HCT116 (cell line): ENCODE results near the gene DGCR8. TPM values are rescaled to one million over a fixed set of nuclear protein-coding genes. Genes with fewer than 3 reads are reported as not detected.

ENCODE experiments used
- ATAC-seq: fragments of 200-7000 bp; cut with Tn5 transposase; 2 replicates; pipeline ENCODE4 v1.9.1; 2020; ENCODE audit warnings: mild to moderate bottlenecking, moderate library complexity
- BruUV-seq: library from RNA; stranded (reverse); fragments of 400-500 nt; replicated peaks from 2 replicates; lab custom pipeline; 2021; lab: Mats Ljungman, UMichigan
- CTCF ChIA-PET: fragments of 300-600 bp; sonication (Branson Sonifier 250); formaldehyde crosslinking; loops from one replicate; lab custom pipeline; 2021; ENCODE audit warnings: antibody characterized with exemption; lab: Charles Lee
- POLR2A ChIA-PET: fragments of 300-600, 350-600 bp; sonication (Branson Sonifier 250); formaldehyde crosslinking; loops from one replicate; lab custom pipeline; 2021; ENCODE audit warnings: antibody characterized with exemption; lab: Charles Lee
- RAD21 ChIA-PET, 2 experiments: fragments of 300-600 bp; sonication (Branson Sonifier 250); formaldehyde crosslinking; loops; one replicate each; lab custom pipeline; 2023; ENCODE audit warnings: low total read pairs in 2 of 2; ENCODE audit not compliant: uncharacterized antibody in 2 of 2, unreplicated experiment in 2 of 2, low non-redundant PET in 1 of 2; lab: Charles Lee
- DNase-seq: peaks from one replicate; pipeline ENCODE4 v3.0.0-alpha.2; 2010; ENCODE audit warnings: low read depth, low spot score
- H2AFZ ChIP-seq: fragments of 200-600 bp; shearing (Covaris generic), sonication (generic); 2 replicates; pipeline ENCODE4 v1.6.1; 2017; ENCODE audit warnings: low read depth, mixed run types, mixed read lengths, antibody characterized with exemption, low read length; ENCODE audit not compliant: poor library complexity, severe bottlenecking
- H3K27ac ChIP-seq: 2 replicates; pipeline ENCODE4 v1.5.1; 2012; ENCODE audit warnings: low read depth, low read length
- H3K27me3 ChIP-seq: fragments of 200-600 bp; sonication (generic); 2 replicates; pipeline ENCODE4 v1.6.1; 2016; ENCODE audit warnings: mixed run types, low read length, mixed read lengths; ENCODE audit not compliant: insufficient read depth
- H3K36me3 ChIP-seq, 2 experiments: fragments of 200-500 bp in 1 of 2; fragments of 200-600 bp in 1 of 2; sonication (Bioruptor generic) in 1 of 2; sonication (generic) in 1 of 2; 2 replicates each; pipeline versions ENCODE4 v1.5.1 to v1.6.1; 2014 to 2016; ENCODE audit warnings: low read length in 2 of 2, inconsistent platforms in 1 of 2, mixed read lengths in 1 of 2, mixed run types in 1 of 2; ENCODE audit not compliant: insufficient read depth in 2 of 2, control insufficient read depth in 1 of 2
- H3K4me1 ChIP-seq, 2 experiments: fragments of 200-600 bp in 1 of 2; sonication (generic) in 1 of 2; 2 replicates each; pipeline versions ENCODE4 v1.5.1 to v1.6.1; 2012 to 2017; ENCODE audit warnings: low read length in 2 of 2, inconsistent platforms in 1 of 2, mild to moderate bottlenecking in 1 of 2, mixed read lengths in 1 of 2, mixed run types in 1 of 2, moderate library complexity in 1 of 2; ENCODE audit not compliant: insufficient read depth in 2 of 2, control insufficient read depth in 1 of 2
- H3K4me2 ChIP-seq: fragments of 200-600 bp; sonication (generic); 2 replicates; pipeline ENCODE4 v1.6.1; 2017; ENCODE audit warnings: mixed run types, low read length, mixed read lengths
- H3K4me3 ChIP-seq, 2 experiments: fragments of 200-600 bp in 1 of 2; sonication (generic) in 1 of 2; replicated peaks in 1 of 2; 2 replicates each; pipeline ENCODE4 v1.5.1; 2011 to 2016; ENCODE audit warnings: low read length in 2 of 2, control low read depth in 1 of 2, low read depth in 1 of 2, mild to moderate bottlenecking in 1 of 2, mixed read lengths in 1 of 2, mixed run types in 1 of 2
- H3K79me2 ChIP-seq: fragments of 200-600 bp; sonication (generic); 2 replicates; pipeline ENCODE4 v1.6.1; 2017; ENCODE audit warnings: mild to moderate bottlenecking, mixed run types, low read length, moderate library complexity, mixed read lengths; ENCODE audit not compliant: insufficient read depth
- H3K9ac ChIP-seq: fragments of 200-600 bp; sonication (generic); 2 replicates; pipeline ENCODE4 v1.6.1; 2016; ENCODE audit warnings: low read length, mixed read lengths
- H3K9me2 ChIP-seq: fragments of 200-600 bp; sonication (generic), shearing (Covaris generic); 2 replicates; pipeline ENCODE4 v1.6.1; 2017; ENCODE audit warnings: mixed run types, mild to moderate bottlenecking, moderate library complexity; ENCODE audit not compliant: insufficient read depth
- H3K9me3 ChIP-seq, 2 experiments: fragments of 200-500 bp in 1 of 2; fragments of 200-600 bp in 1 of 2; sonication (Bioruptor generic) in 1 of 2; sonication (generic) in 1 of 2; 2 replicates each; pipeline ENCODE4 v1.6.1; 2014 to 2017; ENCODE audit warnings: low read length in 2 of 2, mixed read lengths in 2 of 2, inconsistent platforms in 1 of 2, low read depth in 1 of 2, mild to moderate bottlenecking in 1 of 2, mixed run types in 1 of 2, moderate library complexity in 1 of 2; ENCODE audit not compliant: control insufficient read depth in 1 of 2, insufficient read depth in 1 of 2
- H4K20me1 ChIP-seq: fragments of 200-600 bp; sonication (generic), shearing (Covaris generic); 2 replicates; pipeline ENCODE4 v1.6.1; 2017; ENCODE audit warnings: mixed run types, mild to moderate bottlenecking, moderate library complexity; ENCODE audit not compliant: insufficient read depth
- ATF3 ChIP-seq: IDR thresholded peaks from 2 replicates; pipeline ENCODE4 v1.6.1; 2012
- CBX3 ChIP-seq: IDR thresholded peaks from 2 replicates; pipeline ENCODE4 v1.6.1; 2012; ENCODE audit warnings: low read depth
- CEBPB ChIP-seq: IDR thresholded peaks from 2 replicates; pipeline ENCODE4 v1.6.1; 2012; ENCODE audit warnings: low read depth
- EGR1 ChIP-seq: IDR thresholded peaks from 2 replicates; pipeline ENCODE4 v1.6.1; 2012; ENCODE audit warnings: low read depth
- EZH2 ChIP-seq: fragments of 200-600 bp; sonication (generic); IDR thresholded peaks from 2 replicates; pipeline ENCODE4 v1.6.1; 2017; ENCODE audit warnings: antibody characterized with exemption, mixed run types
- JUND ChIP-seq: IDR thresholded peaks from 2 replicates; pipeline ENCODE4 v1.6.1; 2012
- POLR2A ChIP-seq: IDR thresholded peaks from 2 replicates; pipeline ENCODE4 v1.7.0; 2011; ENCODE audit warnings: borderline replicate concordance; ENCODE audit not compliant: insufficient read depth, insufficient read length; ENCODE audit errors: extremely low read depth
- POLR2AphosphoS5 ChIP-seq: IDR thresholded peaks from 2 replicates; pipeline ENCODE4 v1.6.1; 2011; ENCODE audit warnings: mild to moderate bottlenecking, low read depth, low read length, moderate library complexity
- SIN3A ChIP-seq: IDR thresholded peaks from 2 replicates; pipeline ENCODE4 v1.6.1; 2012; ENCODE audit warnings: low read depth
- SP1 ChIP-seq: IDR thresholded peaks from 2 replicates; pipeline ENCODE4 v1.6.1; 2012; ENCODE audit warnings: low read depth
- SRF ChIP-seq: IDR thresholded peaks from 2 replicates; pipeline ENCODE4 v1.6.1; 2012; ENCODE audit warnings: low read depth
- TCF7L2 ChIP-seq: IDR thresholded peaks from 2 replicates; pipeline ENCODE4 v1.7.0; 2011; ENCODE audit warnings: borderline replicate concordance, inconsistent platforms; ENCODE audit not compliant: insufficient read depth, insufficient read length; ENCODE audit errors: extremely low read depth
- intact Hi-C: fragments of 100-400 bp; cut with micrococcal nuclease; formaldehyde crosslinking; loops from 2 replicates; pipeline ENCODE4 v1.10.0; 2022
- total RNA-seq: library from RNA; stranded (reverse); gene quantifications from one replicate; pipeline ENCODE4 v1.2.1, GENCODE V29; 2021; ENCODE audit not compliant: unreplicated experiment
- TF ChIP-seq, protein P1 (sequence below): IDR thresholded peaks from 2 replicates; pipeline ENCODE4 v1.6.1; 2011; ENCODE audit warnings: mild to moderate bottlenecking, low read length, moderate library complexity; ENCODE audit not compliant: insufficient replicate concordance; ENCODE audit errors: extremely low read depth
- TF ChIP-seq, protein P2 (sequence below): IDR thresholded peaks from 2 replicates; pipeline ENCODE4 v1.6.1; 2012; ENCODE audit warnings: low read depth
- TF ChIP-seq, protein P3 (sequence below): IDR thresholded peaks from 2 replicates; pipeline ENCODE4 v1.6.1; 2012

The DGCR8 gene
- total RNA-seq, 1 experiment from 2014 or later = 43.8 TPM

DNA sequence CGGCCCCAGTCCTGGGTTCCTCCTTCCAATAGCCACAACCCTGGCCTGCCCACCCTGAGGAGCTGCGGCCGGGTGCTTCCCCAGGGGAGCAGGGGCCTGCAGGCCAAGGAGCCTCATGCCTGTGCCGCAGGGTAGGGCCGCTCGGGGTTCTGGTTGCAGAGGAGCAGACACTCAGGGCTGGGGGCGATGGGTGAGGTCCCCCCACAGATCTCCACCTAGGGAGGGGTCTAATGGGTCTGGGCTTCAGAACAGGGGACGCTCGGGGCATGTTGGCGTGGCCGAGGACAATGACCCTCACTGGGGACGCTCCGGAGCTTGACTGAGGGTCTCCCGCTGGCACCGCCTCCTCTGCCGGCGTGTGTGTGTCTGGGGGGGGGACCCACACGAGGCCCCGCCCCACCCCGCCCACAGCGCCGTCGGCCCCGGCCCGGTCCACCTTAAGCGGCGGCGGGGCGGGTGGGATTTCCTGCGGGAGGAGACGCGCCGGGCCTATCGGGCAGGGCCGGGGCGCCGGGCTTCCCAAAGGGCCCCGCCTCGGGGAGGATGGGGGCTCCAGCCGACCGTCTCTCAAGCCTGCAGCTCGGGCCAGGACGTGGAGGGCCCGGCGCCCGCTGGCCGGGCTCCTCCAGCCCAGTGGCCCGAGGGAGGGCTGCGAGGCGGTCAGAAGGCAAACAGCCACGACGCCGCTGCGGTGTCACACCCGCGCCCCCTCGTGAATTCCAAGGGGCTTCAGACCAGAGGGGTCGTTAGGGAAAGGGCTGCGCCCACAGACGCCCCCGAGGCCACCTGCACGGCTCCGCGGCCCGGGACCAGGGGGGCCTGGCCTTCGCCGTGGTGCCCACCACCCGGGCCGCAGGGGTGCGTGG is 50.9 kb downstream of the DGCR8 start (continued):
- TF ChIP-seq EGR1 (no peak), TCF7L2 (no peak)
- TF ChIP-seq, all 23 proteins: peak for 0

DNA sequence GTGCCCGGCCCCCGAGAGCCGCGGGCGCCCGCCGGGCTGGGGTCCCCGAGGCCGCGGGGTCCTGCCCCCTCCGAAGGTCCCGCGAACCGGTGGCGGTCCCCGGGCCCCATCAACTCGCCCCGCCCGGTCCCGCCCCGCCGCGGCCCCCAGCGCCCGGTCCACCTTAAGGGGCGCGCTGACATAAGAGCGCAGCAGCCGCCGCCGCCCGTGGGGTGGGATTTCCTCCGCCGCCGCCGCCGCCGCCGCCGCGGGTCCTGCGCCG is 51.5 kb downstream of the DGCR8 start, which contains the start of gene ZDHHC8:
TSS of gene ZDHHC8 (plus strand) at position 208 of the 262 bp plus-strand sequence. CDS start 144 bp downstream, outside the sequence.
- CTCF ChIA-PET = interaction anchor here (1.2 kb wide), 1 partner anchor 178 kb away, joined by 3 read pairs; no protein-coding TSS in a partner anchor
- RAD21 ChIA-PET = no interaction called here
- POLR2A ChIA-PET = no interaction called here
- Histone ChIP-seq H3K9me2 (no peaks in the 10 kb centered on the region), H3K27ac (peak within 1 kb of the TSS; percentile 96), H3K27me3 (no peaks in the 10 kb centered on the region), H3K4me1 (peaks cover 16 to 33% of the 10 kb centered on the region in 2 experiments; a peak in 3 of 4 replicates), H3K4me2 (peak within 1 kb of the TSS; percentile 96), H3K36me3 (peaks cover 4 to 8% of the 10 kb centered on the region in 2 experiments; a peak in 2 of 4 replicates), H2AFZ (no peak within 1 kb of the TSS), H3K4me3 (peak within 1 kb of the TSS; percentile 80 to 92), H3K9me3 (no peaks in the 10 kb centered on the region), H3K9ac (peak within 1 kb of the TSS; percentile 89), H3K79me2 (peaks cover 48% of the 10 kb centered on the region), H4K20me1 (no peaks in the 10 kb centered on the region)
- intact Hi-C loops = no loop called here
- no peak for DNase-seq
- peak; percentile 66 for ATAC-seq
- BruUV-seq = no TSS peak
- TF ChIP-seq SP1 (no peak), JUND (no peak), ATF3 (no peak), CBX3 (no peak), TCF7L2 (no peak), SRF (no peak), CEBPB (no peak), EZH2 (no peak), POLR2AphosphoS5 (no peak), SIN3A (no peak), POLR2A (no peak)
- TF ChIP-seq, protein P1, sequence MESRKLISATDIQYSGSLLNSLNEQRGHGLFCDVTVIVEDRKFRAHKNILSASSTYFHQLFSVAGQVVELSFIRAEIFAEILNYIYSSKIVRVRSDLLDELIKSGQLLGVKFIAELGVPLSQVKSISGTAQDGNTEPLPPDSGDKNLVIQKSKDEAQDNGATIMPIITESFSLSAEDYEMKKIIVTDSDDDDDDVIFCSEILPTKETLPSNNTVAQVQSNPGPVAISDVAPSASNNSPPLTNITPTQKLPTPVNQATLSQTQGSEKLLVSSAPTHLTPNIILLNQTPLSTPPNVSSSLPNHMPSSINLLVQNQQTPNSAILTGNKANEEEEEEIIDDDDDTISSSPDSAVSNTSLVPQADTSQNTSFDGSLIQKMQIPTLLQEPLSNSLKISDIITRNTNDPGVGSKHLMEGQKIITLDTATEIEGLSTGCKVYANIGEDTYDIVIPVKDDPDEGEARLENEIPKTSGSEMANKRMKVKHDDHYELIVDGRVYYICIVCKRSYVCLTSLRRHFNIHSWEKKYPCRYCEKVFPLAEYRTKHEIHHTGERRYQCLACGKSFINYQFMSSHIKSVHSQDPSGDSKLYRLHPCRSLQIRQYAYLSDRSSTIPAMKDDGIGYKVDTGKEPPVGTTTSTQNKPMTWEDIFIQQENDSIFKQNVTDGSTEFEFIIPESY = no peak
- TF ChIP-seq, protein P2, sequence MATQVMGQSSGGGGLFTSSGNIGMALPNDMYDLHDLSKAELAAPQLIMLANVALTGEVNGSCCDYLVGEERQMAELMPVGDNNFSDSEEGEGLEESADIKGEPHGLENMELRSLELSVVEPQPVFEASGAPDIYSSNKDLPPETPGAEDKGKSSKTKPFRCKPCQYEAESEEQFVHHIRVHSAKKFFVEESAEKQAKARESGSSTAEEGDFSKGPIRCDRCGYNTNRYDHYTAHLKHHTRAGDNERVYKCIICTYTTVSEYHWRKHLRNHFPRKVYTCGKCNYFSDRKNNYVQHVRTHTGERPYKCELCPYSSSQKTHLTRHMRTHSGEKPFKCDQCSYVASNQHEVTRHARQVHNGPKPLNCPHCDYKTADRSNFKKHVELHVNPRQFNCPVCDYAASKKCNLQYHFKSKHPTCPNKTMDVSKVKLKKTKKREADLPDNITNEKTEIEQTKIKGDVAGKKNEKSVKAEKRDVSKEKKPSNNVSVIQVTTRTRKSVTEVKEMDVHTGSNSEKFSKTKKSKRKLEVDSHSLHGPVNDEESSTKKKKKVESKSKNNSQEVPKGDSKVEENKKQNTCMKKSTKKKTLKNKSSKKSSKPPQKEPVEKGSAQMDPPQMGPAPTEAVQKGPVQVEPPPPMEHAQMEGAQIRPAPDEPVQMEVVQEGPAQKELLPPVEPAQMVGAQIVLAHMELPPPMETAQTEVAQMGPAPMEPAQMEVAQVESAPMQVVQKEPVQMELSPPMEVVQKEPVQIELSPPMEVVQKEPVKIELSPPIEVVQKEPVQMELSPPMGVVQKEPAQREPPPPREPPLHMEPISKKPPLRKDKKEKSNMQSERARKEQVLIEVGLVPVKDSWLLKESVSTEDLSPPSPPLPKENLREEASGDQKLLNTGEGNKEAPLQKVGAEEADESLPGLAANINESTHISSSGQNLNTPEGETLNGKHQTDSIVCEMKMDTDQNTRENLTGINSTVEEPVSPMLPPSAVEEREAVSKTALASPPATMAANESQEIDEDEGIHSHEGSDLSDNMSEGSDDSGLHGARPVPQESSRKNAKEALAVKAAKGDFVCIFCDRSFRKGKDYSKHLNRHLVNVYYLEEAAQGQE = no peak
- TF ChIP-seq, protein P3, sequence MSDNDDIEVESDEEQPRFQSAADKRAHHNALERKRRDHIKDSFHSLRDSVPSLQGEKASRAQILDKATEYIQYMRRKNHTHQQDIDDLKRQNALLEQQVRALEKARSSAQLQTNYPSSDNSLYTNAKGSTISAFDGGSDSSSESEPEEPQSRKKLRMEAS = no peak
